Smooth muscle cell (in vitro differentiated cells): ENCODE measurements around the gene ISOC1. TPM values are rescaled to one million over a fixed set of nuclear protein-coding genes. Genes with fewer than 3 reads are reported as not detected.

Experiments
- DNase-seq: peaks from one replicate; lab custom pipeline; 2025; ENCODE audit not compliant: unreplicated experiment; lab: John Stamatoyannopoulos, UW
- H2AFZ ChIP-seq: fragments of 200-600 bp; sonication (generic); 2 replicates; pipeline ENCODE4 v1.6.0; 2016; ENCODE audit warnings: antibody characterized with exemption, low read depth, mild to moderate bottlenecking
- H3F3A ChIP-seq: fragments of 200-600 bp; sonication (generic); 2 replicates; pipeline ENCODE4 v1.6.0; 2017; ENCODE audit warnings: antibody characterized with exemption, low read depth
- H3K27ac ChIP-seq: fragments of 200-600 bp; sonication (generic); 2 replicates; pipeline ENCODE4 v1.5.1; 2016; ENCODE audit warnings: low read depth, mild to moderate bottlenecking
- H3K27me3 ChIP-seq: fragments of 200-600 bp; sonication (generic); 2 replicates; pipeline ENCODE4 v1.6.1; 2016; ENCODE audit warnings: low read depth, mild to moderate bottlenecking
- H3K36me3 ChIP-seq: fragments of 200-600 bp; sonication (generic); 2 replicates; pipeline ENCODE4 v1.5.1; 2016; ENCODE audit warnings: low read depth
- H3K4me1 ChIP-seq: fragments of 200-600 bp; sonication (generic); 2 replicates; pipeline ENCODE4 v1.5.1; 2016; ENCODE audit warnings: low read depth
- H3K4me2 ChIP-seq: fragments of 200-600 bp; sonication (generic); 2 replicates; pipeline ENCODE4 v1.6.0; 2016; ENCODE audit warnings: mild to moderate bottlenecking
- H3K4me3 ChIP-seq: fragments of 200-600 bp; sonication (generic); 2 replicates; pipeline ENCODE4 v1.5.1; 2016; ENCODE audit warnings: mild to moderate bottlenecking
- H3K79me2 ChIP-seq: fragments of 200-600 bp; sonication (generic); 2 replicates; pipeline ENCODE4 v1.6.0; 2016; ENCODE audit warnings: low read depth, mild to moderate bottlenecking
- H3K9ac ChIP-seq: fragments of 200-600 bp; sonication (generic); 2 replicates; pipeline ENCODE4 v1.6.0; 2016; ENCODE audit warnings: low read depth
- H3K9me3 ChIP-seq: fragments of 200-600 bp; sonication (generic); replicated peaks from 2 replicates; pipeline ENCODE4 v1.5.1; 2016; ENCODE audit warnings: low read depth
- H4K20me1 ChIP-seq: fragments of 200-600 bp; sonication (generic); 2 replicates; pipeline ENCODE4 v1.6.0; 2016; ENCODE audit warnings: low read depth
- CTCF ChIP-seq: fragments of 200-600 bp; sonication (generic); IDR thresholded peaks from 2 replicates; pipeline ENCODE4 v1.5.1; 2017; ENCODE audit warnings: borderline replicate concordance, mild to moderate bottlenecking, antibody characterized with exemption; ENCODE audit not compliant: insufficient read depth, poor library complexity, severe bottlenecking
- whole genome bisulfite sequencing: methylation state at CpG from one replicate; pipeline ENCODE4 v1.1.7; 2016; ENCODE audit warnings: low lambda C conversion rate; 5-methylcytosine and 5-hydroxymethylcytosine counted together
- polyA plus RNA-seq: library from polyadenylated mRNA; unstranded; fragments of >200 nt; fragmentation: Nextera tagmentation; extraction: Ambion mirVana; gene quantifications from 2 replicates; pipeline ENCODE4 v1.2.1, GENCODE V29; 2016
- total RNA-seq: library from RNA; depleted of rRNA; stranded (reverse); fragments of >200 nt; gene quantifications from 2 replicates; pipeline ENCODE4 v1.2.3, GENCODE V29; 2014

Gene ISOC1
- total and polyA plus RNA-seq, 2 experiments from 2014 or later = 15.3 to 16.2 TPM

- Histone ChIP-seq H3K9ac (no peak overlapping the region), H3K36me3 (no peaks in the 10 kb centered on the region), H2AFZ (no peak overlapping the region), H3F3A (no peaks in the 10 kb centered on the region), H3K79me2 (peaks cover 22% of the 10 kb centered on the region), H3K4me3 (no peak overlapping the region), H3K4me1 (no peaks in the 10 kb centered on the region), H4K20me1 (no peaks in the 10 kb centered on the region), H3K27ac (no peak overlapping the region), H3K27me3 (no peaks in the 10 kb centered on the region), H3K4me2 (no peak overlapping the region), H3K9me3 (no peaks in the 10 kb centered on the region)
- 86% methylated on average over 1 of the region's 1 CpG for WGBS
- no peak for DNase-seq
- TF ChIP-seq CTCF = no peak
Observed at GRCh38 chr5:129099184-129099569, 4.6 kb downstream of the ISOC1 start.

GRCh38 chr5:129101794-129102193, 7.2 kb downstream of the ISOC1 start:
- Histone ChIP-seq H4K20me1 (no peaks in the 10 kb centered on the region), H3K27me3 (no peaks in the 10 kb centered on the region), H3K4me2 (no peak overlapping the region), H3K79me2 (peaks cover 22% of the 10 kb centered on the region), H3K9ac (no peak overlapping the region), H3K4me1 (no peaks in the 10 kb centered on the region), H3K36me3 (no peaks in the 10 kb centered on the region), H2AFZ (no peak overlapping the region), H3K4me3 (no peak overlapping the region), H3F3A (no peaks in the 10 kb centered on the region), H3K9me3 (no peaks in the 10 kb centered on the region), H3K27ac (no peak overlapping the region)
- 91% methylated on average over 2 of the region's 2 CpGs for WGBS
- TF ChIP-seq CTCF = no peak
- no peak for DNase-seq

- Histone ChIP-seq H3F3A (no peaks in the 10 kb centered on the region), H3K36me3 (no peaks in the 10 kb centered on the region), H3K9me3 (no peaks in the 10 kb centered on the region), H3K79me2 (peaks cover 18% of the 10 kb centered on the region), H3K27me3 (no peaks in the 10 kb centered on the region), H3K27ac (no peak overlapping the region), H4K20me1 (no peaks in the 10 kb centered on the region), H3K4me2 (no peak overlapping the region), H2AFZ (no peak overlapping the region), H3K4me3 (no peak overlapping the region), H3K9ac (no peak overlapping the region), H3K4me1 (no peaks in the 10 kb centered on the region)
- no peak for TF ChIP-seq CTCF
- DNase-seq = no peak
Observed at GRCh38 chr5:129103397-129103796, 8.8 kb downstream of the ISOC1 start.

- no peak overlapping the region for H3K9ac ChIP-seq
- 95% methylated on average over 5 of the region's 5 CpGs for WGBS
- no peak overlapping the region for H3K27ac ChIP-seq
- H3K36me3 ChIP-seq = no peaks in the 10 kb centered on the region
- H3K4me3 ChIP-seq = no peak overlapping the region
- no peaks in the 10 kb centered on the region for H4K20me1 ChIP-seq
- H3K79me2 ChIP-seq = peaks cover 9% of the 10 kb centered on the region
- H3K4me1 ChIP-seq = no peaks in the 10 kb centered on the region
- DNase-seq = no peak
- no peaks in the 10 kb centered on the region for H3F3A ChIP-seq
- H3K9me3 ChIP-seq = no peaks in the 10 kb centered on the region
- H3K4me2 ChIP-seq = no peak overlapping the region
- no peak for TF ChIP-seq CTCF
- no peaks in the 10 kb centered on the region for H3K27me3 ChIP-seq
- H2AFZ ChIP-seq = no peak overlapping the region
Observed at GRCh38 chr5:129104915-129105455, 10.4 kb downstream of the ISOC1 start.
